Stimulated activated CD8-positive, alpha-beta memory T cell treated with anti-CD3 and anti-CD28 coated beads, Interleukin-4, amount 100 ng/mL, for 48 hours (primary cell): ENCODE measurements around the gene SLC1A3.

ENCODE experiments used
- DNase-seq: peaks from one replicate; pipeline ENCODE4 v3.0.0-alpha.2; 2020

Gene SLC1A3

GRCh38 chr5:36722900-36723299, 116.5 kb downstream of the SLC1A3 start:
- DNase-seq: no peak

- no peak for DNase-seq
Measured at GRCh38 chr5:36723912-36724311, 117.5 kb downstream of the SLC1A3 start.

- peak; percentile 42 for DNase-seq
Measured at GRCh38 chr5:36724467-36725332, 118.3 kb downstream of the SLC1A3 start.

GRCh38 chr5:36726317-36726716, 119.9 kb downstream of the SLC1A3 start:
- no peak for DNase-seq

- DNase-seq: no peak
Measured at GRCh38 chr5:36726767-36727166, 120.4 kb downstream of the SLC1A3 start.

GRCh38 chr5:36728697-36729543, 122.5 kb downstream of the SLC1A3 start:
- DNase-seq: no peak

- no peak for DNase-seq
Measured at GRCh38 chr5:36730537-36731216, 124.3 kb downstream of the SLC1A3 start.

GRCh38 chr5:36733183-36733582, 126.8 kb downstream of the SLC1A3 start:
- DNase-seq: no peak

- no peak for DNase-seq
Measured at GRCh38 chr5:36734422-36734821, 128.0 kb downstream of the SLC1A3 start.

GRCh38 chr5:36735891-36736290, 129.5 kb downstream of the SLC1A3 start:
- DNase-seq: no peak
